Measurements from ENCODE around the gene SHROOM3.

SHROOM3 gene

DNA sequence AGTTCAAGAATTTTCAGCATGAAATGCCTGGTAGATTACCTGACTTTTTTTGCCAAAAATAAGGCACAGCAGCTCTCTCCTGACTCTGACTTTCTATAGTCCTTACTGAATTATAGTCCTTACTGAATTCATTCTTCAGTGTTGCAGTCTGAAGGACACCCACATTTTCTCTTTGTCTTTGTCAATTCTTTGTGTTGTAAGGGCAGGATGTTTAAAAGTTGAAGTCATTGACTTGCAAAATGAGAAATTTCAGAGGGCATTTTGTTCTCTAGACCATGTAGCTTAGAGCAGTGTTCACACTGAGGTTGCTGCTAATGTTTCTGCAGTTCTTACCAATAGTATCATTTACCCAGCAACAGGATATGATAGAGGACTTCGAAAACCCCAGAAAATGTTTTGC, 295.0 kb downstream of the SHROOM3 start:
- TF ChIP-seq, protein P1, sequence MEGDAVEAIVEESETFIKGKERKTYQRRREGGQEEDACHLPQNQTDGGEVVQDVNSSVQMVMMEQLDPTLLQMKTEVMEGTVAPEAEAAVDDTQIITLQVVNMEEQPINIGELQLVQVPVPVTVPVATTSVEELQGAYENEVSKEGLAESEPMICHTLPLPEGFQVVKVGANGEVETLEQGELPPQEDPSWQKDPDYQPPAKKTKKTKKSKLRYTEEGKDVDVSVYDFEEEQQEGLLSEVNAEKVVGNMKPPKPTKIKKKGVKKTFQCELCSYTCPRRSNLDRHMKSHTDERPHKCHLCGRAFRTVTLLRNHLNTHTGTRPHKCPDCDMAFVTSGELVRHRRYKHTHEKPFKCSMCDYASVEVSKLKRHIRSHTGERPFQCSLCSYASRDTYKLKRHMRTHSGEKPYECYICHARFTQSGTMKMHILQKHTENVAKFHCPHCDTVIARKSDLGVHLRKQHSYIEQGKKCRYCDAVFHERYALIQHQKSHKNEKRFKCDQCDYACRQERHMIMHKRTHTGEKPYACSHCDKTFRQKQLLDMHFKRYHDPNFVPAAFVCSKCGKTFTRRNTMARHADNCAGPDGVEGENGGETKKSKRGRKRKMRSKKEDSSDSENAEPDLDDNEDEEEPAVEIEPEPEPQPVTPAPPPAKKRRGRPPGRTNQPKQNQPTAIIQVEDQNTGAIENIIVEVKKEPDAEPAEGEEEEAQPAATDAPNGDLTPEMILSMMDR (IDR thresholded peaks at IDR 0.05) = no peak
- H3K27ac ChIP-seq = no peak overlapping the region

DNA sequence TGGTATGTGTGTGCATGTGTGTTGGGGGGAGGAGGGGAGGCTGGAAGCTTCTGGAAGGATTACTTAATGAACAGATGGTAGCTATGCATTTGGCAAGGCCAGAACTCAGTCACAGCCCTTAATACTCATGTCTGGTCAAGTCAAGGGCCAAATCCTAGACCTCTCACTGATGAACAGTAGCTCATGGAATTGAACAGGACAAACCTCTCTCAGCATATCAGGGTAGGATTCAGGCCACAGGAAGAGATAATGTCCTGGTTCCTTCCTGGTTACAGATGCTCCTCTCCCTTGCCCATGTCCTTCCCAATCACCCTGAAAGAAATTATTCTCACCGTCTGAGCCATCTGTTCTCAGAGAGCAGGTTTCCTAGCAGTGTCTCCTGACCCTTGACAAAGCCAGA, 297.2 kb downstream of the SHROOM3 start:
- no peak for TF ChIP-seq ZFX (IDR thresholded peaks at IDR 0.05; ENCODE audit: borderline replicate concordance)
- TF ChIP-seq, protein P1 (IDR thresholded peaks at IDR 0.05) = no peak

DNA sequence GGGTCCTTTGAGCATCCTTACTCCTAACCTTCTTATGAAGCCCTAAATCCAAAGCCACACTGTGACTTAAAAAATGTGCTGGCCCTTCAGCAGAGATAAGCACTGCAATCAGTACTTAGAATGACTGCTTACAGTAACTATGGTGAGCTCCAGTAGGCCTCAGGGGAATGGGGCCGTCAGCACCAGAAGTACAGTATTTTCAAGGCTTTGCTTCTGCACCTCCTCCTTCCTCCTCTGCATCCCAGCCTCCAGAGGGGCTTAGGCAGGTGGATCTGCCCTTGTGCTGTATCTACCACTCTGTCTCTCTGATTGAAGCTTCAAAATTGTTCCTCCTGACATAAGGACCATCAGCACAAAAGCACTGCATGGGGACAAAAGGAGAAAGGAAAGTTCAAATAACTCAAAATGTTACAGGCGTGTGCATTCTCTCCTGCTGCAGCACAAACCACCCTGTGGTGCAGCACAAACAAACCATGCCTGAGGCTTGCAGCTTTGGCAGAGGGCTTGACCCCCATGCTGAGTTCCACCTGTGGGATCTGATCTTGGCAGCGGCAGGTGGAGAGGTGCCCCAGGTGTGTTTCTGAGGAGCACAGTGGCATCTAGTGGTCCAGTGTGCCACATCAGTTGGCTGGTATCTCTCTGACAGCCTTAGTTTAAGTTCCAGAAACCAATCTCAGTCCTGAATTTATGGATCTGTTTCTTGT, 298.2 kb downstream of the SHROOM3 start:
- TF ChIP-seq ZFX (IDR thresholded peaks at IDR 0.05; ENCODE audit: borderline replicate concordance) = no peak
- TF ChIP-seq, protein P1 (IDR thresholded peaks at IDR 0.05) = peak; percentile 49
- H3K27ac ChIP-seq = no peak overlapping the region

More for the DNA sequence above, 297.2 kb downstream of the SHROOM3 start:
- H3K27ac ChIP-seq = no peak overlapping the region

DNA sequence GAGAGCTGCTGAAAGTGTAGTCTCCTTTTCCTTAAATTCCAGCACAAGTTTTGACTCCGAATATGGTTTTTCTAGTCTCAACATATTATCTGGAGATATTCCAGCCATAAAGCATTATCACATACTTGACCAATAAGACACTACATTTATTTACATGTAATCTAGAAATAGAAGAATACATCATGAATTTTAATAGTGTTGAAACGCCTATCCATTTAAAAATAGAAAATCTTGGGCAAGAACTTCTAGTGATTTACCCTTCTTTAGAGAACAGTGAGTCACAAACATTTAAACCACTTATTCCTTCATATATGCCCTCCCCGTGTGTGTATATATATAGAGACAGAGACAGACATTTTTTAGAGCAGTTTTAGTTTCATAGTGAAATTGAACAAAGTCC, 301.4 kb downstream of the SHROOM3 start:
- no peak for TF ChIP-seq ZFX (IDR thresholded peaks at IDR 0.05; ENCODE audit: borderline replicate concordance)
- TF ChIP-seq, protein P1 (IDR thresholded peaks at IDR 0.05) = no peak
- no peak overlapping the region for H3K27ac ChIP-seq

DNA sequence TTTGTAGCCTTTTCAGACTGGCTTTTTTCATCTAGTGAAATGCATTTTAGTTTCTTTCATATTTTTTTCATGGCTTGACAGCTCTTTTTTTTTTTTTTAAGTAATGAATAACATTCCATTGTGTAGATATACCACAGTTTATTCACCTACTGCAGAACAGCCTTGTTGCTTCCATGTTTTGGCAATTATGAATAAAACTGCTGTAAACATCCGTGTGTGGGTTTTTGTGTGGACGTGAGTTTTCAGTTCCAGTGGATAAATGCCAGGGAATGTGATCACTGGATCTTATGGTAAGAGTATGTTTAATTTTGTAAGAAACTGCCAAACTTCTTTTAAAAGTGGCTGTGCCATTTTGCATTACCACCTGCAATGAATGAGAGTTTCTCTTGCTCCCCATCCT, 302.2 kb downstream of the SHROOM3 start:
- H3K27ac ChIP-seq = no peak overlapping the region
- TF ChIP-seq, protein P1 (IDR thresholded peaks at IDR 0.05) = no peak
- no peak for TF ChIP-seq ZFX (IDR thresholded peaks at IDR 0.05; ENCODE audit: borderline replicate concordance)

DNA sequence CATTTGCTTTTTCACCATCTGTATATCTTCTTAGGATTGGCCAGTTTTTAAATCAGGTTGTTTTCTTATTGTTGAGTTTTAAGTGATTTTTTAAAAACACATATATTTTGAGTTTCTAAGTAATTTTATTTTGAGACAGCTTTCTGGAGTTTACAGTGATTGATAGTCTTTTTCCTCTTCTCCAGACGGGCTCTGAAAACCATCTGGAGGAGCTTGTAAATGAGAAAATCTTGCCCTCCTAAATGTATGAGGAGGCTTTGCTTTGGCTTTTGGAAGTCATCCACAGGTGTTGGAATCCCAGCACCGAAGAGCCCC, 302.7 kb downstream of the SHROOM3 start:
- no peak overlapping the region for H3K27ac ChIP-seq
- TF ChIP-seq, protein P1 (IDR thresholded peaks at IDR 0.05) = no peak
- TF ChIP-seq ZFX (IDR thresholded peaks at IDR 0.05; ENCODE audit: borderline replicate concordance) = no peak

DNA sequence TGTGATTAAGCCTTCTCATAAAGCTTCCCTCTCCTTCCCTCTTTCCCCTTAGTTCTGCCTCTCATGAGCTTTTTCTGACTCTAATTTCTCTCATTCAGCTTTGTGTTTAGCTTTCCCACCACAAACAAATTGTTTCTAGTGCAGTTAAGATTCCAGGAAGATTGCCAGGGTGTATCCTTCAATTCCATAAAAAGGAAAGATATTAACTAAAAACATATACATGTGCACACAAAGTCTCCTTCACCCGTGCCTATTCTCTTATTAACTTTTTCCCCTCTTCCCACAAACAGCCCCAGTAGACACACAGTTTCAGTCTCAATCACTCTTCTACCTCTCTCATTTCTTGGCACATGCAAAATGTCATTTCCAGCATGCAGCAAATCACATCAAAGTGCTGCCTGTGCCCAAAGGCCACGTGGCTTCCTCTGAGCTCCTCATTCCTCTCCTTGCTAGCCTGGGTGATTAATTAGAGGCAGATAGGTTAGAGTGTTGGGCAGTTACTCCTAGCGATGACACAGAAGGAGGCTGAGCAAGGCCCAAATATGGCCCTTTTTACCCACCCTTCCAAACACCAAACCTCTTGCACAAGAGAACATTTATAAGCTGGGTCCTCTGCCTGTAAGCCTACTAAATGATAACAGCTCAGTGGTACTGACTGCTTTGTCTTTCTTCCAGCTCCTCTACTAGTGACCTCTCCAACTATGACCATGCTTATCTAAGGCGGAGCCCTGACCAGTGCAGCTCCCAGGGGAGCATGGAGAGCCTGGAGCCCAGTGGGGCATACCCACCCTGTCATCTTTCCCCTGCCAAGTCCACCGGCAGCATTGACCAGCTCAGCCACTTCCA, 303.3 kb downstream of the SHROOM3 start:
- no peak for TF ChIP-seq ZFX (IDR thresholded peaks at IDR 0.05; ENCODE audit: borderline replicate concordance)
- TF ChIP-seq, protein P1 (IDR thresholded peaks at IDR 0.05) = no peak
- no peak overlapping the region for H3K27ac ChIP-seq
